ENCODE measurements around the gene SLC7A6.

Gene SLC7A6

GRCh38 chr16:68310774-68311511 is 46.6 kb downstream of the SLC7A6 start, which contains the start of the genes PRMT7 and SLC7A6OS:
TSS of gene PRMT7 (plus strand) at chr16:68311019. CDS start at chr16:68315980, 4,961 bp downstream.
TSS of gene SLC7A6OS (minus strand) at chr16:68310946. CDS start at chr16:68310926, 20 bp downstream.
- Mint-ChIP-seq H3K9me3 (no peaks in the 10 kb centered on the region), H3K27ac (peak within 1 kb of the TSS; percentile 98), H3K4me3 (peak within 1 kb of the TSS; percentile 96), H3K27me3 (no peaks in the 10 kb centered on the region), H3K36me3 (ENCODE audit: low read depth) (peaks cover 83% of the 10 kb centered on the region), H3K4me1 (ENCODE audit: low read depth) (peaks cover 53% of the 10 kb centered on the region)
- peak; percentile 92 for DNase-seq

GRCh38 chr16:68313116-68313515 is 48.8 kb downstream of the SLC7A6 start:
- Mint-ChIP-seq H3K4me1 (ENCODE audit: low read depth) (peaks cover 46% of the 10 kb centered on the region), H3K9me3 (no peaks in the 10 kb centered on the region), H3K36me3 (ENCODE audit: low read depth) (peaks cover 83% of the 10 kb centered on the region), H3K27me3 (no peaks in the 10 kb centered on the region), H3K27ac (no peak overlapping the region), H3K4me3 (peak overlapping the region; percentile 53)
- no peak for DNase-seq

- Mint-ChIP-seq H3K4me1 (ENCODE audit: low read depth) (peaks cover 35% of the 10 kb centered on the region), H3K36me3 (ENCODE audit: low read depth) (peaks cover 82% of the 10 kb centered on the region), H3K4me3 (peak overlapping the region; percentile 18), H3K27me3 (no peaks in the 10 kb centered on the region), H3K27ac (peak overlapping the region; percentile 85), H3K9me3 (no peaks in the 10 kb centered on the region)
- DNase-seq, result peak; percentile 53
Observed at GRCh38 chr16:68319185-68319908, 55.0 kb downstream of the SLC7A6 start.

GRCh38 chr16:68324336-68324735 is 60.0 kb downstream of the SLC7A6 start:
- DNase-seq, result no peak
- Mint-ChIP-seq H3K9me3 (no peaks in the 10 kb centered on the region), H3K27me3 (no peaks in the 10 kb centered on the region), H3K27ac (no peak overlapping the region), H3K4me3 (no peak overlapping the region), H3K36me3 (ENCODE audit: low read depth) (peaks cover 81% of the 10 kb centered on the region), H3K4me1 (ENCODE audit: low read depth) (peaks cover 29% of the 10 kb centered on the region)

- Mint-ChIP-seq H3K4me1 (ENCODE audit: low read depth) (peaks cover 23% of the 10 kb centered on the region), H3K36me3 (ENCODE audit: low read depth) (peaks cover 83% of the 10 kb centered on the region), H3K4me3 (no peak overlapping the region), H3K27ac (peak overlapping the region; percentile 11), H3K27me3 (no peaks in the 10 kb centered on the region), H3K9me3 (no peaks in the 10 kb centered on the region)
- no peak for DNase-seq
Observed at GRCh38 chr16:68324780-68325357, 60.5 kb downstream of the SLC7A6 start.

GRCh38 chr16:68328151-68328859 is 64.0 kb downstream of the SLC7A6 start:
- H3K27me3 Mint-ChIP-seq, result no peaks in the 10 kb centered on the region
- peaks cover 27% of the 10 kb centered on the region for H3K4me1 Mint-ChIP-seq (ENCODE audit: low read depth)
- no peaks in the 10 kb centered on the region for H3K9me3 Mint-ChIP-seq
- H3K27ac Mint-ChIP-seq, result no peak overlapping the region
- no peak overlapping the region for H3K4me3 Mint-ChIP-seq
- H3K36me3 Mint-ChIP-seq (ENCODE audit: low read depth), result peaks cover 85% of the 10 kb centered on the region
- peak; percentile 80 for DNase-seq

GRCh38 chr16:68328860-68329390 is 64.6 kb downstream of the SLC7A6 start:
- Mint-ChIP-seq H3K9me3 (no peaks in the 10 kb centered on the region), H3K4me3 (no peak overlapping the region), H3K36me3 (ENCODE audit: low read depth) (peaks cover 84% of the 10 kb centered on the region), H3K27me3 (no peaks in the 10 kb centered on the region), H3K27ac (no peak overlapping the region), H3K4me1 (ENCODE audit: low read depth) (peaks cover 27% of the 10 kb centered on the region)
- DNase-seq, result no peak

GRCh38 chr16:68331879-68332410 is 67.6 kb downstream of the SLC7A6 start:
- Mint-ChIP-seq H3K27ac (peak overlapping the region; percentile 12), H3K36me3 (ENCODE audit: low read depth) (peaks cover 84% of the 10 kb centered on the region), H3K27me3 (no peaks in the 10 kb centered on the region), H3K9me3 (no peaks in the 10 kb centered on the region), H3K4me1 (ENCODE audit: low read depth) (peaks cover 24% of the 10 kb centered on the region), H3K4me3 (no peak overlapping the region)
- DNase-seq, result no peak

- Mint-ChIP-seq H3K36me3 (ENCODE audit: low read depth) (peaks cover 85% of the 10 kb centered on the region), H3K4me1 (ENCODE audit: low read depth) (peaks cover 21% of the 10 kb centered on the region), H3K27me3 (no peaks in the 10 kb centered on the region), H3K27ac (peak overlapping the region; percentile 42), H3K9me3 (no peaks in the 10 kb centered on the region), H3K4me3 (no peak overlapping the region)
- DNase-seq, result no peak
Observed at GRCh38 chr16:68332411-68333121, 68.2 kb downstream of the SLC7A6 start.

GRCh38 chr16:68335175-68335574 is 70.8 kb downstream of the SLC7A6 start:
- H3K27me3 Mint-ChIP-seq, result no peaks in the 10 kb centered on the region
- H3K4me1 Mint-ChIP-seq (ENCODE audit: low read depth), result peaks cover 12% of the 10 kb centered on the region
- DNase-seq, result no peak
- H3K9me3 Mint-ChIP-seq, result no peaks in the 10 kb centered on the region
- peaks cover 91% of the 10 kb centered on the region for H3K36me3 Mint-ChIP-seq (ENCODE audit: low read depth)
- H3K4me3 Mint-ChIP-seq, result no peak overlapping the region
- H3K27ac Mint-ChIP-seq, result no peak overlapping the region

- Mint-ChIP-seq H3K27ac (no peak overlapping the region), H3K9me3 (no peaks in the 10 kb centered on the region), H3K27me3 (no peaks in the 10 kb centered on the region), H3K4me1 (ENCODE audit: low read depth) (no peaks in the 10 kb centered on the region), H3K4me3 (no peak overlapping the region), H3K36me3 (ENCODE audit: low read depth) (peaks cover 96% of the 10 kb centered on the region)
- no peak for DNase-seq
Observed at GRCh38 chr16:68338326-68339119, 74.2 kb downstream of the SLC7A6 start.

- peaks cover 97% of the 10 kb centered on the region for H3K36me3 Mint-ChIP-seq (ENCODE audit: low read depth)
- H3K27me3 Mint-ChIP-seq, result no peaks in the 10 kb centered on the region
- no peak overlapping the region for H3K27ac Mint-ChIP-seq
- H3K9me3 Mint-ChIP-seq, result no peaks in the 10 kb centered on the region
- no peaks in the 10 kb centered on the region for H3K4me1 Mint-ChIP-seq (ENCODE audit: low read depth)
- no peak for DNase-seq
- H3K4me3 Mint-ChIP-seq, result no peak overlapping the region
Observed at GRCh38 chr16:68339214-68339613, 74.9 kb downstream of the SLC7A6 start.

- H3K9me3 Mint-ChIP-seq, result no peaks in the 10 kb centered on the region
- peaks cover 98% of the 10 kb centered on the region for H3K36me3 Mint-ChIP-seq (ENCODE audit: low read depth)
- H3K4me1 Mint-ChIP-seq (ENCODE audit: low read depth), result peaks cover 7% of the 10 kb centered on the region
- no peak overlapping the region for H3K4me3 Mint-ChIP-seq
- no peaks in the 10 kb centered on the region for H3K27me3 Mint-ChIP-seq
- no peak overlapping the region for H3K27ac Mint-ChIP-seq
- DNase-seq, result no peak
Observed at GRCh38 chr16:68342620-68343019, 78.3 kb downstream of the SLC7A6 start.
